Esophagus muscularis mucosa (tissue), 4 donors: ENCODE results near the gene ABHD17B. TPM values are rescaled to one million over a fixed set of nuclear protein-coding genes. Genes with fewer than 3 reads are reported as not detected.

ENCODE experiments used
- DNase-seq: peaks from one replicate; pipeline ENCODE4 v3.0.0-alpha.2; 2017; ENCODE audit errors: extremely low spot score
- H3K27ac ChIP-seq, 4 donors: fragments of 200-600 bp; sonication (generic); replicated peaks in 1 of 4; 1 replicate in 3 of 4; 2 replicates in 1 of 4; pipeline ENCODE4 v1.5.1; 2016 to 2019; ENCODE audit warnings: mild to moderate bottlenecking in 1 of 4
- H3K27me3 ChIP-seq, 4 donors: fragments of 200-600 bp; sonication (generic); one replicate each; pipeline versions ENCODE4 v1.5.1 to v1.6.0; 2016 to 2019
- H3K36me3 ChIP-seq, 4 donors: fragments of 200-600 bp; sonication (generic); one replicate each; pipeline ENCODE4 v1.5.1; 2016 to 2019
- H3K4me1 ChIP-seq, 4 donors: fragments of 200-600 bp; sonication (generic); one replicate each; pipeline ENCODE4 v1.5.1; 2016 to 2019
- H3K4me3 ChIP-seq, 4 donors: fragments of 200-600 bp; sonication (generic); 1 replicate in 2 of 4; 2 replicates in 2 of 4; pipeline ENCODE4 v1.5.1; 2016 to 2019; ENCODE audit warnings: mild to moderate bottlenecking in 4 of 4, moderate library complexity in 1 of 4
- H3K9me3 ChIP-seq, 4 donors: fragments of 200-600 bp; sonication (generic); 1 replicate in 3 of 4; 2 replicates in 1 of 4; pipeline ENCODE4 v1.5.1; 2016 to 2019
- EP300 ChIP-seq: sonication (generic); formaldehyde crosslinking; IDR thresholded peaks from one replicate; pipeline ENCODE4 v1.6.1; 2017; ENCODE audit warnings: antibody characterized with exemption
- POLR2A ChIP-seq: fragments of 450-650 bp; IDR thresholded peaks from one replicate; pipeline ENCODE4 v1.6.1; 2017; ENCODE audit warnings: antibody characterized with exemption, moderate library complexity, mild to moderate bottlenecking, low read depth
- POLR2AphosphoS5 ChIP-seq, 2 donors: sonication (generic); formaldehyde crosslinking; IDR thresholded peaks; one replicate each; pipeline ENCODE4 v1.6.1; 2017; ENCODE audit warnings: antibody characterized with exemption in 2 of 2
- WGBS: methylation state at CpG from one replicate; pipeline ENCODE4 v1.1.5; 2018; 5-methylcytosine and 5-hydroxymethylcytosine counted together
- intact Hi-C: fragments of 100-400 bp; cut with DNase I; formaldehyde crosslinking; loops from one replicate; pipeline ENCODE4 v1.15.1; 2023
- total RNA-seq, 4 donors: library from RNA; depleted of rRNA; stranded (reverse); fragments of >200 nt; gene quantifications; one replicate each; pipeline versions ENCODE4 v1.1.0 to v1.2.1, GENCODE V29; 2016
- TF ChIP-seq, protein P1 (sequence below), 3 experiments: fragments of 200-600 bp in 2 of 3; fragments of 450-650 bp in 1 of 3; sonication (generic) in 2 of 3; IDR thresholded peaks; one replicate each; pipeline ENCODE4 v1.5.1; 2017 to 2019; ENCODE audit warnings: antibody characterized with exemption in 3 of 3, mild to moderate bottlenecking in 2 of 3, moderate library complexity in 1 of 3

ABHD17B gene
- total RNA-seq, 4 donors from 2014 or later, result 10.4 to 20.4 (median 16.4) TPM

GRCh38 chr9:71858102-71858798, 52.7 kb downstream of the ABHD17B start:
- Histone ChIP-seq H3K4me1 (no peaks in the 10 kb centered on the region), H3K36me3 (peaks cover 0 to 6% (median 0%) of the 10 kb centered on the region in 4 donors), H3K4me3 (no peak overlapping the region), H3K27me3 (no peaks in the 10 kb centered on the region), H3K9me3 (peaks cover 0 to 19% (median 13%) of the 10 kb centered on the region in 4 donors), H3K27ac (no peak overlapping the region)
- 96% methylated on average over 2 of the region's 2 CpGs for WGBS
- DNase-seq, result no peak
- no peak for TF ChIP-seq EP300
- TF ChIP-seq, protein P1, sequence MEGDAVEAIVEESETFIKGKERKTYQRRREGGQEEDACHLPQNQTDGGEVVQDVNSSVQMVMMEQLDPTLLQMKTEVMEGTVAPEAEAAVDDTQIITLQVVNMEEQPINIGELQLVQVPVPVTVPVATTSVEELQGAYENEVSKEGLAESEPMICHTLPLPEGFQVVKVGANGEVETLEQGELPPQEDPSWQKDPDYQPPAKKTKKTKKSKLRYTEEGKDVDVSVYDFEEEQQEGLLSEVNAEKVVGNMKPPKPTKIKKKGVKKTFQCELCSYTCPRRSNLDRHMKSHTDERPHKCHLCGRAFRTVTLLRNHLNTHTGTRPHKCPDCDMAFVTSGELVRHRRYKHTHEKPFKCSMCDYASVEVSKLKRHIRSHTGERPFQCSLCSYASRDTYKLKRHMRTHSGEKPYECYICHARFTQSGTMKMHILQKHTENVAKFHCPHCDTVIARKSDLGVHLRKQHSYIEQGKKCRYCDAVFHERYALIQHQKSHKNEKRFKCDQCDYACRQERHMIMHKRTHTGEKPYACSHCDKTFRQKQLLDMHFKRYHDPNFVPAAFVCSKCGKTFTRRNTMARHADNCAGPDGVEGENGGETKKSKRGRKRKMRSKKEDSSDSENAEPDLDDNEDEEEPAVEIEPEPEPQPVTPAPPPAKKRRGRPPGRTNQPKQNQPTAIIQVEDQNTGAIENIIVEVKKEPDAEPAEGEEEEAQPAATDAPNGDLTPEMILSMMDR (IDR thresholded peaks at IDR 0.05), result no peak
- no peak for TF ChIP-seq POLR2AphosphoS5 (IDR thresholded peaks at IDR 0.05)
- TF ChIP-seq POLR2A, result no peak
- intact Hi-C loops, result no loop called here

DNA sequence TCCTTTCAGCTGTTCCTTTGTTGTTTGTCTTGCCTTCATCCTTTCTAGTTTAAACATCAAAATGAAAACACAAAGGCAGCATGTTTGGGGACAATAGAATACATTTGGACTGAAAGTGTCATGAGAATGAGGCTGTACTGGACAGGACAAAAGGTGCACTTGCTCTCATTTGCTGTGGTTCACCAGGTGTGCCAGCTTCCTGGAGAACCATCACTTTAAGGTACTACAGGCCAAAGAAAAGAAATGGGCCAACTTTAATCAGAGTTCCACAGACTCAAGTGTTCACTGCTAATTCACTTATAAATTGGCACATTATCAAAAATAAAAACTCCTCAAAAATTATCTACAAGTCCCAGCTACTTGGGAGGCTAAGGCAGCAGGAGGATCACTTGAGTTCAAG, 53.8 kb downstream of the ABHD17B start:
- no peaks in the 10 kb centered on the region for H3K27me3 ChIP-seq
- TF ChIP-seq POLR2AphosphoS5 (IDR thresholded peaks at IDR 0.05), result no peak
- TF ChIP-seq, protein P1 (IDR thresholded peaks at IDR 0.05), result no peak
- no peak for TF ChIP-seq EP300
- no peak for TF ChIP-seq POLR2A
- H3K36me3 ChIP-seq, result peaks cover 0 to 6% (median 0%) of the 10 kb centered on the region in 4 donors
- H3K9me3 ChIP-seq, result peaks cover 0 to 19% (median 13%) of the 10 kb centered on the region in 4 donors
- H3K4me1 ChIP-seq, result no peaks in the 10 kb centered on the region
- intact Hi-C loops, result no loop called here
- no peak for DNase-seq
- H3K27ac ChIP-seq, result no peak overlapping the region
- H3K4me3 ChIP-seq, result no peak overlapping the region

DNA sequence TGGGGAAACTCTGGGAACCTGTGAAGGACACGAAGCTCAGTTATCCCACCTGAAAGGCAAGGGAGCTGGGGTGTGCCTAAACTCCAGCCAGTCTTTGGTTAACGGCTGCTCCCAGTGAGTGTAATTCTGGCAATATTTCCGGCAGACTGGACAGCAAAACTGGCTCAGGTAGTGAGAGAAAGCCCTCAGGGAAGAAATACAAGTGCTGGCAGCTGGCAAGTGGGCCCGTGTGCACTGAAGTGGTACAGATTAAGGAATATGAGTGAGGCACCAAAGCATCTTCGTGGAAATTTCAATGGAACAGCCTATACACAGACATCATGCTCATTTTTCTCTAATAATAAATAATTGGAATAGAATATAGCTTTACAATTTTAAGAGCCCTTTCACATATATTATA, 56.2 kb downstream of the ABHD17B start:
- H3K27me3 ChIP-seq, result no peaks in the 10 kb centered on the region
- WGBS, result 86% methylated on average over 5 of the region's 5 CpGs
- H3K27ac ChIP-seq, result no peak overlapping the region
- no peak for TF ChIP-seq POLR2AphosphoS5 (IDR thresholded peaks at IDR 0.05)
- TF ChIP-seq, protein P1 (IDR thresholded peaks at IDR 0.05), result no peak
- TF ChIP-seq POLR2A, result no peak
- H3K36me3 ChIP-seq, result peaks cover 0 to 6% (median 0%) of the 10 kb centered on the region in 4 donors
- DNase-seq, result no peak
- peaks cover 0 to 9% (median 5%) of the 10 kb centered on the region in 4 donors for H3K9me3 ChIP-seq
- H3K4me1 ChIP-seq, result no peaks in the 10 kb centered on the region
- intact Hi-C loops, result no loop called here
- H3K4me3 ChIP-seq, result no peak overlapping the region

GRCh38 chr9:71853084-71853483, 57.9 kb downstream of the ABHD17B start:
- H3K27ac ChIP-seq, result no peak overlapping the region
- TF ChIP-seq POLR2A, result no peak
- no peak for TF ChIP-seq EP300
- TF ChIP-seq, protein P1 (IDR thresholded peaks at IDR 0.05), result no peak
- no peak for TF ChIP-seq POLR2AphosphoS5 (IDR thresholded peaks at IDR 0.05)
- no peaks in the 10 kb centered on the region for H3K9me3 ChIP-seq
- intact Hi-C loops, result no loop called here
- H3K4me3 ChIP-seq, result no peak overlapping the region
- no peaks in the 10 kb centered on the region for H3K4me1 ChIP-seq
- DNase-seq, result no peak
- H3K27me3 ChIP-seq, result no peaks in the 10 kb centered on the region
- H3K36me3 ChIP-seq, result no peaks in the 10 kb centered on the region
- WGBS, result 89% methylated on average over 1 of the region's 1 CpG

- H3K4me1 ChIP-seq, result no peaks in the 10 kb centered on the region
- H3K4me3 ChIP-seq, result no peak overlapping the region
- TF ChIP-seq POLR2A (no peak), EP300 (no peak), POLR2AphosphoS5 (IDR thresholded peaks at IDR 0.05) (no peak)
- TF ChIP-seq, protein P1 (IDR thresholded peaks at IDR 0.05), result no peak
- DNase-seq, result no peak
- no peaks in the 10 kb centered on the region for H3K27me3 ChIP-seq
- H3K9me3 ChIP-seq, result no peaks in the 10 kb centered on the region
- H3K27ac ChIP-seq, result no peak overlapping the region
- no peaks in the 10 kb centered on the region for H3K36me3 ChIP-seq
- intact Hi-C loops, result no loop called here
Measured at GRCh38 chr9:71850996-71851395, 60.0 kb downstream of the ABHD17B start.
